B cell (primary cell): ENCODE measurements around the gene FRMD4B. TPM values are rescaled to one million over a fixed set of nuclear protein-coding genes. Genes with fewer than 3 reads are reported as not detected.

Experiments used
- ATAC-seq: fragments of 200-7000 bp; cut with Tn5 transposase; one replicate; pipeline ENCODE4 v1.10.0; 2021; ENCODE audit warnings: low read depth, mild to moderate bottlenecking, moderate number of reproducible peaks, moderate library complexity
- CTCF ChIA-PET: fragments of 350-600 bp; sonication (Branson Sonifier 250); formaldehyde crosslinking; loops from one replicate; lab custom pipeline; 2021; ENCODE audit warnings: antibody characterized with exemption, inconsistent platforms; lab: Charles Lee
- POLR2A ChIA-PET: fragments of 350-600 bp; sonication (Branson Sonifier 250); formaldehyde crosslinking; loops from one replicate; lab custom pipeline; 2021; ENCODE audit warnings: antibody characterized with exemption; lab: Charles Lee
- DNase-seq: peaks from one replicate; pipeline ENCODE4 v3.0.0; 2013
- H2AFZ ChIP-seq: 2 replicates; pipeline ENCODE4 v1.6.1; 2012; ENCODE audit warnings: mild to moderate bottlenecking, low read depth, low read length; ENCODE audit not compliant: insufficient read depth, poor library complexity, severe bottlenecking
- H3K27ac ChIP-seq, 2 donors: 1 replicate in 1 of 2; 2 replicates in 1 of 2; pipeline ENCODE4 v1.5.1; 2012 to 2013; ENCODE audit warnings: low read length in 2 of 2, mild to moderate bottlenecking in 2 of 2, moderate library complexity in 1 of 2
- H3K27me3 ChIP-seq, 4 experiments: fragments of 200-600 bp in 1 of 4; sonication (generic) in 1 of 4; replicated peaks in 1 of 4; 1 replicate in 2 of 4; 2 replicates in 2 of 4; pipeline versions ENCODE4 v1.6.1 to v1.7.0; 2013 to 2016; ENCODE audit warnings: low read length in 3 of 4, mild to moderate bottlenecking in 2 of 4, mixed read lengths in 1 of 4, moderate library complexity in 1 of 4; ENCODE audit not compliant: insufficient read depth in 4 of 4, control insufficient read depth in 3 of 4; ENCODE audit errors: control extremely low read depth in 1 of 4
- H3K36me3 ChIP-seq, 2 experiments: replicated peaks in 1 of 2; 1 replicate in 1 of 2; 2 replicates in 1 of 2; pipeline versions ENCODE4 v1.6.1 to v1.7.1; 2013; ENCODE audit warnings: low read length in 1 of 2; ENCODE audit not compliant: insufficient read depth in 2 of 2, control insufficient read depth in 1 of 2; ENCODE audit errors: control extremely low read depth in 1 of 2, extremely low read depth in 1 of 2
- H3K4me1 ChIP-seq, 2 donors: fragments of 200-600 bp in 1 of 2; sonication (generic) in 1 of 2; 1 replicate in 1 of 2; 2 replicates in 1 of 2; pipeline versions ENCODE4 v1.5.1 to v1.6.1; 2013 to 2017; ENCODE audit warnings: low read length in 2 of 2; ENCODE audit not compliant: control insufficient read depth in 2 of 2, insufficient read depth in 2 of 2
- H3K4me2 ChIP-seq: replicated peaks from 2 replicates; pipeline ENCODE3; 2012; ENCODE audit warnings: mild to moderate bottlenecking, low read depth, low read length; ENCODE audit not compliant: poor library complexity, severe bottlenecking
- H3K4me3 ChIP-seq, 5 experiments: fragments of 200-600 bp in 1 of 5; sonication (generic) in 1 of 5; 1 replicate in 3 of 5; 2 replicates in 2 of 5; pipeline versions ENCODE4 v1.5.1 to v1.7.0; 2011 to 2016; ENCODE audit warnings: low read length in 4 of 5, mild to moderate bottlenecking in 4 of 5, low read depth in 2 of 5, control low read depth in 1 of 5, moderate library complexity in 1 of 5; ENCODE audit not compliant: insufficient read depth in 1 of 5; ENCODE audit errors: control extremely low read depth in 1 of 5, extremely low read depth in 1 of 5
- H3K79me2 ChIP-seq: fragments of 200-600 bp; sonication (generic); one replicate; pipeline ENCODE4 v1.6.0; 2016; ENCODE audit warnings: low read length; ENCODE audit not compliant: control insufficient read depth, insufficient read depth
- H3K9ac ChIP-seq: fragments of 200-600 bp; sonication (generic); 2 replicates; pipeline ENCODE4 v1.6.1; 2017; ENCODE audit warnings: mild to moderate bottlenecking, low read length, moderate library complexity
- H3K9me3 ChIP-seq, 3 donors: one replicate each; pipeline versions ENCODE4 v1.6.1 to v1.7.1; 2013; ENCODE audit warnings: low read length in 2 of 3; ENCODE audit not compliant: control insufficient read depth in 2 of 3, insufficient read depth in 1 of 3; ENCODE audit errors: control extremely low read depth in 1 of 3
- H4K20me1 ChIP-seq: 2 replicates; pipeline ENCODE4 v1.6.0; 2012; ENCODE audit warnings: mild to moderate bottlenecking, low read length; ENCODE audit not compliant: insufficient read depth, control insufficient read depth, poor library complexity, severe bottlenecking
- H3K27ac Mint-ChIP-seq: one replicate; pipeline ENCODE4 v1.8.0; 2021; ENCODE audit warnings: mixed read lengths
- H3K27me3 Mint-ChIP-seq: one replicate; pipeline ENCODE4 v1.8.0; 2021; ENCODE audit warnings: mixed read lengths
- H3K4me1 Mint-ChIP-seq: one replicate; pipeline ENCODE4 v1.8.0; 2021; ENCODE audit warnings: mixed read lengths
- H3K4me3 Mint-ChIP-seq: one replicate; pipeline ENCODE4 v1.8.0; 2021; ENCODE audit warnings: mixed read lengths
- H3K9me3 Mint-ChIP-seq: one replicate; pipeline ENCODE4 v1.8.0; 2022; ENCODE audit warnings: mixed read lengths; ENCODE audit not compliant: insufficient read depth
- CTCF ChIP-seq: fragments of 200-600 bp; IDR thresholded peaks from one replicate; pipeline ENCODE4 v1.8.0; 2022; ENCODE audit warnings: antibody characterized with exemption, mild to moderate bottlenecking
- EZH2 ChIP-seq: IDR thresholded peaks from 2 replicates; pipeline ENCODE4 v1.6.1; 2012; ENCODE audit warnings: borderline replicate concordance, low read depth, mild to moderate bottlenecking, moderate library complexity, low read length; ENCODE audit not compliant: insufficient read depth, poor library complexity, severe bottlenecking
- WGBS: methylation state at CpG from one replicate; pipeline ENCODE4 v1.1.5; 2013; ENCODE audit warnings: missing lambda C conversion rate; ENCODE audit not compliant: insufficient coverage; 5-methylcytosine and 5-hydroxymethylcytosine counted together
- intact Hi-C: fragments of 100-400 bp; cut with micrococcal nuclease; formaldehyde crosslinking; loops from one replicate; pipeline ENCODE4 v1.10.0; 2022
- polyA plus RNA-seq: library from polyadenylated mRNA; depleted of rRNA; stranded (reverse); fragments of >200 nt; gene quantifications from 2 replicates; pipeline ENCODE4 v1.2.3, GENCODE V29; 2012
- total RNA-seq, 2 donors: library from RNA; stranded (reverse); fragments of 120-200 nt in 1 of 2; gene quantifications; 1 replicate in 1 of 2; 2 replicates in 1 of 2; pipeline versions ENCODE4 v1.2.3 to v1.2.4, GENCODE V29; 2013 to 2022

Gene FRMD4B
- total and polyA plus RNA-seq, 2 donors (not counting 1 experiment from before 2014, with no cell fraction given), result 0.06 to 0.20 TPM

- H4K20me1 ChIP-seq, result no peaks in the 10 kb centered on the region
- DNase-seq (no peak), ATAC-seq (no peak)
- intact Hi-C loops, result no loop called here
- WGBS, result no CpG with 5 or more reads among the region's 3 CpGs
- Mint-ChIP-seq H3K27ac (no peak overlapping the region), H3K4me1 (no peaks in the 10 kb centered on the region), H3K4me3 (no peak overlapping the region), H3K9me3 (no peaks in the 10 kb centered on the region), H3K27me3 (peaks cover 8% of the 10 kb centered on the region)
- POLR2A ChIA-PET, result no interaction called here
- no peaks in the 10 kb centered on the region for H3K9me3 ChIP-seq
- no peaks in the 10 kb centered on the region for H3K36me3 ChIP-seq
- H3K27me3 ChIP-seq, result no peaks in the 10 kb centered on the region
- H3K27ac ChIP-seq, result no peak overlapping the region
- H2AFZ ChIP-seq, result no peak overlapping the region
- no peaks in the 10 kb centered on the region for H3K4me1 ChIP-seq
- no peak overlapping the region for H3K9ac ChIP-seq
- no peaks in the 10 kb centered on the region for H3K79me2 ChIP-seq
- CTCF ChIA-PET, result no interaction called here
- H3K4me3 ChIP-seq, result no peak overlapping the region
- no peak for TF ChIP-seq CTCF
- TF ChIP-seq EZH2, result no peak
- no peak overlapping the region for H3K4me2 ChIP-seq
Observed at GRCh38 chr3:69377262-69377661, 8.6 kb downstream of the FRMD4B start.

GRCh38 chr3:69376731-69377130 lies 9.2 kb downstream of the FRMD4B start:
- Histone ChIP-seq H3K36me3 (no peaks in the 10 kb centered on the region), H2AFZ (no peak overlapping the region), H4K20me1 (no peaks in the 10 kb centered on the region), H3K4me3 (no peak overlapping the region), H3K4me2 (no peak overlapping the region), H3K4me1 (no peaks in the 10 kb centered on the region), H3K9me3 (no peaks in the 10 kb centered on the region), H3K27ac (no peak overlapping the region), H3K9ac (no peak overlapping the region), H3K27me3 (no peaks in the 10 kb centered on the region), H3K79me2 (no peaks in the 10 kb centered on the region)
- Mint-ChIP-seq H3K4me3 (no peak overlapping the region), H3K27me3 (peaks cover 8% of the 10 kb centered on the region), H3K27ac (no peak overlapping the region), H3K9me3 (no peaks in the 10 kb centered on the region), H3K4me1 (no peaks in the 10 kb centered on the region)
- no peak for DNase-seq
- intact Hi-C loops, result no loop called here
- ChIA-PET CTCF (no interaction called here), POLR2A (no interaction called here)
- TF ChIP-seq EZH2, result no peak
- no peak for TF ChIP-seq CTCF
- no peak for ATAC-seq
- WGBS, result 95% methylated on average over 2 of the region's 2 CpGs
